Right lobe of liver (tissue), 6 donors: ENCODE data around the gene ULK4. TPM values are rescaled to one million over a fixed set of nuclear protein-coding genes. Genes with fewer than 3 reads are reported as not detected.

ENCODE experiments used
- ATAC-seq, 4 donors: fragments of 200-7000 bp; cut with Tn5 transposase; one replicate each; pipeline ENCODE4 v1.9.1; 2020; ENCODE audit warnings: mild to moderate bottlenecking in 4 of 4, moderate library complexity in 4 of 4
- DNase-seq, 3 donors: peaks; one replicate each; pipeline ENCODE4 v3.0.0-alpha.2; 2020
- H3K27ac ChIP-seq, 3 donors: fragments of 200-600 bp; one replicate each; pipeline ENCODE4 v1.8.0; 2022
- H3K27me3 ChIP-seq, 2 donors: fragments of 200-600 bp; one replicate each; pipeline ENCODE4 v1.8.0; 2022
- H3K36me3 ChIP-seq, 4 donors: fragments of 200-600 bp; sonication (generic) in 1 of 4; one replicate each; pipeline versions ENCODE4 v1.5.1 to v1.8.0; 2017 to 2022; ENCODE audit warnings: control low read depth in 1 of 4
- H3K4me1 ChIP-seq, 4 donors: fragments of 200-600 bp; sonication (generic) in 1 of 4; one replicate each; pipeline versions ENCODE4 v1.5.1 to v1.8.0; 2017 to 2022; ENCODE audit warnings: control low read depth in 1 of 4
- H3K4me3 ChIP-seq, 3 donors: fragments of 200-600 bp; one replicate each; pipeline ENCODE4 v1.8.0; 2022
- H3K9me3 ChIP-seq, 4 donors: fragments of 200-600 bp; sonication (generic) in 1 of 4; one replicate each; pipeline versions ENCODE4 v1.5.1 to v1.8.0; 2017 to 2022; ENCODE audit warnings: control low read depth in 1 of 4
- POLR2A ChIP-seq: fragments of 450-650 bp; IDR thresholded peaks from one replicate; pipeline ENCODE4 v1.6.1; 2017; ENCODE audit warnings: antibody characterized with exemption, mild to moderate bottlenecking
- WGBS: methylation state at CpG from one replicate; pipeline ENCODE4 v1.1.6; 2018; ENCODE audit warnings: low coverage, low lambda C conversion rate; ENCODE audit not compliant: insufficient coverage; ENCODE audit errors: missing lambda C conversion rate; 5-methylcytosine and 5-hydroxymethylcytosine counted together
- intact Hi-C, 2 donors: fragments of 100-400 bp; cut with DNase I; formaldehyde crosslinking; loops; one replicate each; pipeline versions ENCODE4 v1.11.2 to v1.14.1; 2022
- total RNA-seq, 6 experiments: library from RNA; depleted of rRNA in 2 of 6; stranded (reverse); fragments of >200 nt in 2 of 6; fragmentation: NEBNext Ultra II Directional in 3 of 6; extraction: Animal tissue kit (Norgen Biotek cat#: 25700) in 3 of 6; gene quantifications; one replicate each; pipeline versions ENCODE4 v1.1.0 to v1.2.4, GENCODE V29; 2016 to 2023
- TF ChIP-seq, protein P1 (sequence below), 4 donors: fragments of 200-600 bp in 3 of 4; fragments of 450-650 bp in 1 of 4; IDR thresholded peaks; one replicate each; pipeline versions ENCODE4 v1.5.1 to v1.8.0; 2016 to 2022; ENCODE audit warnings: antibody characterized with exemption in 4 of 4, mild to moderate bottlenecking in 2 of 4
- donor health status: DM: no; HTN: yes; CAD: no.
- donor health status: DM: no; HTN: no; CAD: no.
- donor health status: DM: no; HTN: no; CAD: no.
- donor health status: DM: no; HTN: yes; CAD: no.
- donor health status: DM: no; HTN: yes; CAD: no.

ULK4 gene
- total RNA-seq, 6 experiments from 2014 or later, result 2.8 to 5.6 (median 4.9) TPM

DNA sequence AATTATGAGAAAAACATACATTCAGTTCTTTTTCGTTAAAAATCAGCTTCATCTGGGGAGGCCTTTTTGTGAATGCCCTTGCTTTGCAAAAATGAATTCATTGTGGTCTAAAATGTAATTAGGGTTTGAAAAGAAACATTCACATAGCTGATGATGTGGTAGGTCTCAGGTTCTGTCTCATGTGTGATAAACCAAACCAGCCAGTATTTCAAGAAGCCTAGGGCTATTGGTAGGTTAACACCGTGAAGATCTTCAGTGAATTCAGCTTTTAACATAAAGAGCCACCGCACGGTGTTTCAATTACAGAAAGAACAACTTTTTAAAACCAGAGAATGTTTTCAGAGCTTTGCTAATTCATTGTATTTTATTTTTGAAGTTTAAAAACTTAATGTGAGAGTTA, 720.7 kb downstream of the ULK4 start:
- no peaks in the 10 kb centered on the region for H3K27me3 ChIP-seq
- intact Hi-C loops, result no loop called here
- WGBS, result 99% methylated on average over 4 of the region's 4 CpGs
- H3K36me3 ChIP-seq, result peaks cover 6 to 55% (median 33%) of the 10 kb centered on the region in 4 donors
- no peaks in the 10 kb centered on the region for H3K4me1 ChIP-seq
- no peaks in the 10 kb centered on the region for H3K9me3 ChIP-seq
- H3K4me3 ChIP-seq, result no peak overlapping the region
- ATAC-seq (no peak), DNase-seq (no peak)
- no peak overlapping the region for H3K27ac ChIP-seq
- no peak for TF ChIP-seq POLR2A
- TF ChIP-seq, protein P1, sequence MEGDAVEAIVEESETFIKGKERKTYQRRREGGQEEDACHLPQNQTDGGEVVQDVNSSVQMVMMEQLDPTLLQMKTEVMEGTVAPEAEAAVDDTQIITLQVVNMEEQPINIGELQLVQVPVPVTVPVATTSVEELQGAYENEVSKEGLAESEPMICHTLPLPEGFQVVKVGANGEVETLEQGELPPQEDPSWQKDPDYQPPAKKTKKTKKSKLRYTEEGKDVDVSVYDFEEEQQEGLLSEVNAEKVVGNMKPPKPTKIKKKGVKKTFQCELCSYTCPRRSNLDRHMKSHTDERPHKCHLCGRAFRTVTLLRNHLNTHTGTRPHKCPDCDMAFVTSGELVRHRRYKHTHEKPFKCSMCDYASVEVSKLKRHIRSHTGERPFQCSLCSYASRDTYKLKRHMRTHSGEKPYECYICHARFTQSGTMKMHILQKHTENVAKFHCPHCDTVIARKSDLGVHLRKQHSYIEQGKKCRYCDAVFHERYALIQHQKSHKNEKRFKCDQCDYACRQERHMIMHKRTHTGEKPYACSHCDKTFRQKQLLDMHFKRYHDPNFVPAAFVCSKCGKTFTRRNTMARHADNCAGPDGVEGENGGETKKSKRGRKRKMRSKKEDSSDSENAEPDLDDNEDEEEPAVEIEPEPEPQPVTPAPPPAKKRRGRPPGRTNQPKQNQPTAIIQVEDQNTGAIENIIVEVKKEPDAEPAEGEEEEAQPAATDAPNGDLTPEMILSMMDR (IDR thresholded peaks at IDR 0.05), result no peak

DNA sequence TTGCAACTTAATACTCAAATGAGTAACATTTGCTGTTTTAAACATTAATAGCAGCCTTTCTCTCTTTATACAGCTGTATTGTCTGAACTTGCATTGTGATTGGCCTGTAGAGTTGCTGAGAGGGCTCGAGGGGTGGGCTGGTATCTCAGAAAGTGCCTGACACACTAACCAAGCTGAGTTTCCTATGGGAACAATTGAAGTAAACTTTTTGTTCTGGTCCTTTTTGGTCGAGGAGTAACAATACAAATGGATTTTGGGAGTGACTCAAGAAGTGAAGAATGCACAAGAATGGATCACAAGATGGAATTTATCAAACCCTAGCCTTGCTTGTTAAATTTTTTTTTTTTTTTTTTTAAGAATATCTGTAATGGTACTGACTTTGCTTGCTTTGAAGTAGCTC, 722.3 kb downstream of the ULK4 start:
- no peak overlapping the region for H3K4me3 ChIP-seq
- peaks cover 13 to 71% (median 43%) of the 10 kb centered on the region in 4 donors for H3K36me3 ChIP-seq
- no peak for TF ChIP-seq POLR2A
- TF ChIP-seq, protein P1 (IDR thresholded peaks at IDR 0.05), result no peak
- H3K27me3 ChIP-seq, result no peaks in the 10 kb centered on the region
- no peaks in the 10 kb centered on the region for H3K9me3 ChIP-seq
- no peak for DNase-seq
- ATAC-seq, result no peak
- 51% methylated on average over 2 of the region's 2 CpGs for WGBS
- intact Hi-C loops, result no loop called here
- no peak overlapping the region for H3K27ac ChIP-seq
- no peaks in the 10 kb centered on the region for H3K4me1 ChIP-seq

DNA sequence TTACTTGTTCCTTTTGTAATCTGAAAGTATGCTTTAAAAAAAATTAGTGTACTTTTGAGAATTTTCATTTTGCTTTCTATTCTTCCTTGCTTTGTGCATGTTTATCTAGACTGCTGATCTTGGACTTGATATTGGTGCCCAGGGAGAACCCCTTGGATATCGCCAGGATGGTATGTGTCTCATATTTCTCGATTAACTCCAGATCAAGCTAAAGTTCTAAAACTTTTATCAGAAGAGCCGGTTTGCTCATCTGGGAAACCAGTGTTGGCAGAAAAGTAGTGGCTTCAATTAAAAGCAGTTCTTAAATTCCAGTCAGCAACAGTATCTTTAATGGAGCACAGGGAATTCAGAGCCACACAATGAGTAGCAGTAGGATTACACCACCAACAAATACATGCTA, 724.0 kb downstream of the ULK4 start:
- Histone ChIP-seq H3K4me1 (no peaks in the 10 kb centered on the region), H3K27ac (no peak overlapping the region), H3K36me3 (peaks cover 18 to 87% (median 52%) of the 10 kb centered on the region in 4 donors), H3K4me3 (no peak overlapping the region), H3K9me3 (no peaks in the 10 kb centered on the region), H3K27me3 (no peaks in the 10 kb centered on the region)
- no peak for TF ChIP-seq POLR2A
- TF ChIP-seq, protein P1 (IDR thresholded peaks at IDR 0.05), result no peak
- DNase-seq (no peak), ATAC-seq (no peak)
- 92% methylated on average over 3 of the region's 3 CpGs for WGBS
- intact Hi-C loops, result no loop called here

DNA sequence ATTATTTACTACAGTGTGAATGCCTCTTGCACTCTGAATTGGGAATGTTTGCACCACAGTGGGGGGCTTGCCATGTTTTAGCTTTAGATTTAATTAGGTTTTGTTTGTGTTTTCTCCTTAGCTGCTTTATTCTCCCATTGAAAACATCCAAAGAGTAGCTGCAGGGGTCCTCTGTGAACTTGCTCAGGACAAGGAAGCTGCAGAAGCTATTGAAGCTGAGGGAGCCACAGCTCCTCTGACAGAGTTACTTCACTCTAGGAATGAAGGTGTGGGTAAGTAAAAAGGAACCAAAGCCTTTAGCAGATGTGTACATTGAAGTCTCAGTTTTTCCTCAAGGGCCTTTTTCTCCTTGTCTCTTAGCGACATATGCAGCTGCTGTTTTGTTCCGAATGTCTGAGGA, 725.7 kb downstream of the ULK4 start:
- Histone ChIP-seq H3K27me3 (no peaks in the 10 kb centered on the region), H3K4me1 (no peaks in the 10 kb centered on the region), H3K9me3 (no peaks in the 10 kb centered on the region), H3K36me3 (peaks cover 18 to 85% (median 54%) of the 10 kb centered on the region in 4 donors), H3K4me3 (no peak overlapping the region), H3K27ac (no peak overlapping the region)
- no peak for DNase-seq
- 80% methylated on average over 1 of the region's 2 CpGs for WGBS
- intact Hi-C loops, result no loop called here
- no peak for ATAC-seq
- TF ChIP-seq, protein P1 (IDR thresholded peaks at IDR 0.05), result no peak
- TF ChIP-seq POLR2A, result no peak
